ENCODE results near the gene HIVEP1. TPM values are rescaled to one million over a fixed set of nuclear protein-coding genes. Genes with fewer than 3 reads are reported as not detected.

The HIVEP1 gene
- total and polyA plus RNA-seq, 2 donors from 2014 or later = 3.6 to 30.4 TPM

- FAIRE-seq (no peak), DNase-seq (no peak)
- Histone ChIP-seq H3K9me3 (ENCODE audit: control insufficient read depth in 2 of 3, insufficient read depth in 1 of 3, low read length in 3 of 3) (no peaks in the 10 kb centered on the region), H3K27ac (ENCODE audit: low read depth in 2 of 2, low read length in 2 of 2) (no peak overlapping the region), H3K36me3 (ENCODE audit: control insufficient read depth in 2 of 3, insufficient read depth in 3 of 3, low read length in 3 of 3) (no peaks in the 10 kb centered on the region), H3K4me3 (ENCODE audit: low read length in 3 of 3) (no peak overlapping the region), H3K4me1 (ENCODE audit: control insufficient read depth in 2 of 3, insufficient read depth in 2 of 3, low read depth in 1 of 3, low read length in 3 of 3) (no peaks in the 10 kb centered on the region), H3K9ac (ENCODE audit: low read length in 3 of 3) (no peak overlapping the region), H3K27me3 (ENCODE audit: control insufficient read depth, insufficient read depth, low read length) (no peaks in the 10 kb centered on the region)
- intact Hi-C loops (cut with DNase I) = no loop called here
- no peak for TF ChIP-seq CTCF (IDR thresholded peaks at IDR 0.05; ENCODE audit: borderline replicate concordance, extremely low read depth, insufficient read depth)
These were observed 54.2 kb downstream of the HIVEP1 start for GRCh38 chr6:12066297-12066696.

GRCh38 chr6:12068899-12069557 lies 56.9 kb downstream of the HIVEP1 start:
- FAIRE-seq (no peak), DNase-seq (no peak)
- Histone ChIP-seq H3K36me3 (ENCODE audit: control insufficient read depth in 2 of 3, insufficient read depth in 3 of 3, low read length in 3 of 3) (no peaks in the 10 kb centered on the region), H3K27me3 (ENCODE audit: control insufficient read depth, insufficient read depth, low read length) (no peaks in the 10 kb centered on the region), H3K4me3 (ENCODE audit: low read length in 3 of 3) (no peak overlapping the region), H3K27ac (ENCODE audit: low read depth in 2 of 2, low read length in 2 of 2) (no peak overlapping the region), H3K9ac (ENCODE audit: low read length in 3 of 3) (no peak overlapping the region), H3K9me3 (ENCODE audit: control insufficient read depth in 2 of 3, insufficient read depth in 1 of 3, low read length in 3 of 3) (no peaks in the 10 kb centered on the region), H3K4me1 (ENCODE audit: control insufficient read depth in 2 of 3, insufficient read depth in 2 of 3, low read depth in 1 of 3, low read length in 3 of 3) (no peaks in the 10 kb centered on the region)
- no peak for TF ChIP-seq CTCF (IDR thresholded peaks at IDR 0.05; ENCODE audit: borderline replicate concordance, extremely low read depth, insufficient read depth)
- intact Hi-C loops (cut with DNase I) = no loop called here

GRCh38 chr6:12069891-12070529 lies 57.9 kb downstream of the HIVEP1 start:
- no peak overlapping the region for H3K9ac ChIP-seq (ENCODE audit: low read length in 3 of 3)

More at GRCh38 chr6:12069891-12070529, 57.9 kb downstream of the HIVEP1 start:
- DNase-seq (no peak), FAIRE-seq (no peak)
- intact Hi-C loops (cut with DNase I) = no loop called here
- Histone ChIP-seq H3K27me3 (ENCODE audit: control insufficient read depth, insufficient read depth, low read length) (no peaks in the 10 kb centered on the region), H3K4me1 (ENCODE audit: control insufficient read depth in 2 of 3, insufficient read depth in 2 of 3, low read depth in 1 of 3, low read length in 3 of 3) (peaks cover 0 to 3% (median 0%) of the 10 kb centered on the region in 3 donors), H3K27ac (ENCODE audit: low read depth in 2 of 2, low read length in 2 of 2) (no peak overlapping the region), H3K9me3 (ENCODE audit: control insufficient read depth in 2 of 3, insufficient read depth in 1 of 3, low read length in 3 of 3) (no peaks in the 10 kb centered on the region), H3K36me3 (ENCODE audit: control insufficient read depth in 2 of 3, insufficient read depth in 3 of 3, low read length in 3 of 3) (no peaks in the 10 kb centered on the region), H3K4me3 (ENCODE audit: low read length in 3 of 3) (no peak overlapping the region)
- no peak for TF ChIP-seq CTCF (IDR thresholded peaks at IDR 0.05; ENCODE audit: borderline replicate concordance, extremely low read depth, insufficient read depth)
